Hypothalamus (tissue), 51 donors: Measurements from ENCODE around the gene DOCK10.

Experiments
- DNase-seq, 51 donors: peaks; one replicate each; lab custom pipeline; 2025; lab: John Stamatoyannopoulos, UW

The DOCK10 gene

DNA sequence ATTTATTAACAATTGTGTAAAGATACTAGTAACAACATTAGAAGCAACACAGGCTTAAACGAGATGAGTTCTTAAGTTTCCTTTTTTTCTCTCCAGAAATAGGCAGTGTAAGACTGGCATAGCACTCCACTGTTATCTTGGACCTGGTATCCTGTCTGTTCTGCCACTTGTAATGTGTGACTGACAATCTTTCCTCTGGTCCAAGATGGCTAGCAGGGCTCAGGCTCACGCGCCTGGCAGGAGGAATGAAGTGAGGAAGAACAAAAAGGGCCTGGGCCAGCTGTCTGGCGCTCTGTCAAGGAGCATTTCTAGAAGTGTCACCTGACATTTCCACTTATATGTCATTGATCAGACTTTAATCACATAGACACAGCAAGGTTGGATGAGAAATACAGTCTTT lies 294.5 kb downstream of the DOCK10 start:
- no peak for DNase-seq

DNA sequence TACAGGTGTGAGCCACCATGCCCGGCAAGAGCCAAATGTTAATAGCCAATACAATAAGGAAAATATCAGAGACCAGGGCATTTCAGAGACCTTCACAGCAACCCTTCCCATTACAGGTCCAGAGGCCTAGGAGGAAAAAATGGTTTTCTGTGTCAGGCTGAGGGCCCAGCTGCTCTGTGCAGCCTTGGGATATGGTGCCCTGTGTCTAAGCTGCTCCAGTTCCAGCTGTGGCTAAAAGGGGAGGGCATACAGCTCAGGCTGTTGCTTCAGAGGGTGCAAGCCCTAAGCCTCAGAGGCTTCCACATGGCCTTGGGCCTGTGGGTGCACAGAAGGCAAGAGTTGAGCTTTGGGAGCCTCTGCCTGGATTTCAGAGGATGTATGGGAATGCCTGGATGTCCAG lies 306.0 kb downstream of the DOCK10 start:
- no peak for DNase-seq

DNA sequence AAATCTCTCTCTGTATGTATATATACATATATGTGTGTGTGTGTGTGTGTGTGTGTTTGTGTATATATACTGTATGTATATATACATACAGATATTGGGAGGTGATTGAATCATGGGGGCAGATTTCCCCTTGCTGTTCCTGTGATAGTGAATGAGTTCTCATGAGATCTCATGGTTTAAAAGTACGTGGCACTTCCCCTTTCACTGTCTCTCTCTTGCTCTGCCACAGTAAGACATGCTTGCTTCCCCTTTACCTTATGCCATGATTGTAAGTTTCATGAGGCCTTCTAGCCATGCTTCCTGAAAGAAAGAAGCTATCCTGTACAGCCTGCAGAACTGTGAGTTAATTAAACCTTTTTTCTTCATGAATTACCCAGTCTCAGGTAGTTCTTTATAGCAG lies 307.3 kb downstream of the DOCK10 start:
- no peak for DNase-seq

DNA sequence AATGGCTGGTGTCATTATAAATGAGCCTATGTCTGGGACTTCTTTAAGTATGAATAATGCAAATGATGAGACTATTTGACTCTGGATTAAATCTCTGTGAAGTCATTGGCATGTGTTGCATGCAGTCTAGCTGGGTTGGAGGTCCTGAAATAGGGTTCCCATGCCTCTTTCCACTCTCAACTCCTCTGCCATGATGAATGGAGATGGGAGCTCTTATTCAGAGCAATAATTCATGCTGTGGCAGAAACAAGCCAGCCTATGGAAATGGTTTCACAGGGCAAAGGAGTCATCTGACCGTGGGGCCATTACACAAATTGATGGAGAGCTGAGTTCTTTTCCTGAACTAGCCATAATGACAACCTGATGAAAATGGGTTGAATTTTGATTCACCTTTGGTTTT lies 310.6 kb downstream of the DOCK10 start:
- no peak for DNase-seq

DNA sequence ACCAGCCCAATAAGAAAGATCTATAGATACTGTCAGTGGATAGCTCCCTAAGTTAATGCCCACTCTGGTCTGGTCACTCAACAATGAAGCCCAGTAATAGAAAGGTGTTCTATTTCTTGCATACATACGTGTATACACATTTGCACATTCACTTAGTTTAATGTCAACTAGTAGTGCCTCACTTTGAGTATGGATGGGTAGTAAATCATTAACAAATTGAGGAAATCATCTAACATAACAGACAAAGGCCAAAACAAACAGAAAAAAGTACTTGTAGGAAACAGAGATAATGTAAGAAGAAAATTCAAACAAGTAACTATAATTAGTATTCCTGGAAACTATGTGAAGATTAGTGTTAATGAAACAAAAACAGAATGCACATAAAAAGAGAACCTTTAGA lies 312.8 kb downstream of the DOCK10 start:
- DNase-seq, result no peak

DNA sequence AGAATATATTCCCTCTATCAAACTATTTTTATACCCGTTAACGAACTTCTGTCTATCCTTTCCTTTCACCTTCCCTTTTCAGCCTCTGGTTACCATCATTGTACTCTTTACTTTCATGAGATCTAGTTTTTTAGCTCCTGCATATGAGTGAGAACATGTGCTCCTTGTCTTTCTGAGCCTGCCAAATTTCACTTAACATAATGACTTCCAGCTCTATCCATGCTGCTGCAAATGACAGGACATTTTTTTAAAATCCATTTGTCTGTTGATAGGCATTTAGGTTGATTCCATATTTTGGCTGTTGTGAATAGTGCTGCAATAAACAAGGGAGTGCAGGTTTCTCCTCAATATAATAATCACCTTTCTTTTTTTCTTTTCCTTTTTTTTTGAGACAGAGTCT lies 317.9 kb downstream of the DOCK10 start:
- DNase-seq, result no peak

DNA sequence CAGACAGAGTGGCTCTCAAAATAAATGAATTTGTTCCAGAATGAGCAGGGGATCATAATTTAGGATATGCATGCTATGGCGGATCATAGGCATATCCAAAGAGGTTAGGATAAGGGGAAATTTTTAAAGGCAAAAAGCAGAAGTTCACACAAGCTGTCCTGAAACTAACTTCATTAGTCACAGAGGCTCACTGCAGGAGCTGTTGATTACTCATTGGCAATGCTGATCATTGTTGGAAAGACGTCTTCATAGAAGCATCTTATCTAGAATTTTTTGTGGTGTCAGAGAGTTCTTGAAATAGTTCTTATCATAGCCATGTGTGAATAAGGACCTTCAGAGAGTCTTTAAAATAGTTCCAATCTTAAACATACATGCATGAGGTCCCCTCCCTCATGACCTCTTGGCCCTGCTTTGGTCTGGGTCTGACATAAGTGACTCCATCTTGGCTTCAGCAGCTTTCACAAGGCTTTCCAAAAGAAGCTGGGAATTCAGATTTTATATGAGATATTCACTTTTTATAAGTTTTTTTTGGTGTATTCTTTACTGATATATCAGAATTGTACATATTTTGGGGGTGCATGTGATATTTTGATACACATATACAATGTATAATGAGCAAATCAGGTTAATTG lies 318.6 kb downstream of the DOCK10 start:
- DNase-seq, result no peak

DNA sequence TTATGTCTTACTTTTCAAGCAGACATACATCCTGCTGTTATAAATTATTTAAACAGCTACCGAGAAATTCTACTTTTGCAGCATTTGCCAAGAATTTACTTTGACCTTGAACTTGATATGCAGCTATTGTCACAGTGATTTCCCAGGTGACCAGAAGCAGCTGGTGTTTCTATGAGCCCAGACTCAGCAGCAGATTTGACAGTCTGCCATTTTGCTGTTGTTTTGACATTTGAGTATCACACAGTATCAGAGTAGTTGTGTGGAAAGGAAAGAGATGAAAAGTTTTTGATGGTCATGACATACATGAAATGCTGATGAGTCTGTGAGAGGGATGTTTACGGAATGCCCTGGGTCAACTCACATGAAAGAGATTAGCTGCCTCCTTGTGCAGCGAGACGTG lies 319.5 kb downstream of the DOCK10 start:
- no peak for DNase-seq

DNA sequence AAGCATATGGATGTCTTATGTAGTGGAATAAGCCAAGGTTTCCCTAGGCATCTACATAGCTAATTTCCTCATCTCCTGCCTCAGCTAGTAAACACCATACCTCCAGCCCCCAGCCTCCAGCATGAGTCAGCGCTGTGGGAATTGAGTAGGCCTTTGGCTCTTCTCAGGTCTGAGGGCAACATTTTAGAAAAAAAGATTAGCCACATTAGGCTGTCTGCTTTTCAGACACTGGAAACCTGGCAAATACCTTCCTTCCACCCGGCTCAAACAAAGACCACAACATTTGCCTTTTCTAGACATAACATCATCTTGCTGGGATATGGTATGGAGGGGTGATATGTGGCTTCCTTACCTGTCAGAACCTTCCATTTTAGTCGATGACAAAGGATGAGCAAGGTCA lies 320.0 kb downstream of the DOCK10 start:
- DNase-seq, result no peak

DNA sequence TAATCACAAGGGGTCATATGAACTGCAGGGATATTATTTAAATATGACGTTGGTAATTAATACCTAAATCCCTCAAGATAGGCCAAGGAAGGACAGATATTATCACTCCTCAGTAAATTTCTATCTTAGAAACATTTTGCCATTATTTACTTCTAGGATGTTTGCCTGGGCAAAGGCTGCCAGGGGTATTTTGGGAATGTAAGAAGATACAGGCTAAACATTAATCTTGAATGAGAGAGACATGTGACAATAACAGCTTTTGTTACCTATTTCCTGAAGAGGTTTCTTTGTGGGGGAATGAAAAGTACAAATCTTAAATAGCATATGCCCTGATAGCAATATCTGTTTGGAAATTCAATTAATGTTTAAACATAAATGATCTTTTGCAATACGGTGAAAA lies 325.3 kb downstream of the DOCK10 start:
- no peak for DNase-seq

DNA sequence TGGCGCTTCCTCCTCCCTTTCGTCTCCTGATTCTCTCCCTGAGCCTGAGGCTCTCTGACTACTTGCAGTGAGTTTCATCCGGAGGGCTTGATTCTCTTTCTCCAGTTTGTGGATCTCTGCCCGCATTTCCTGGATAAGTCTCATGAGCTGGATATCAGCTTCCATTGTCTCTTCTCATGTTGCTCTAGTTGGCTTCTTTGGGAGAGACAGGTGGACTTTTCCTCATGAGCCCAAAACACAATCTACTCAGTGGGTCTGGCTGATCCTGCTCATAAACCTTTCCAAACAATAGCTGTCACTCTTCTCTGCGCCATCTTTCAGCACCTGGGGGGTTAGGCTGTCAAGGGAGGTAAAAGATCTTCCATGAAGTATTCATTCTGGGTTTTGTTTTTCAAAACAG lies 326.1 kb downstream of the DOCK10 start, which contains the start of gene CCDC195:
Gene CCDC195 (minus strand): TSS at position 165 of the 400 bp plus-strand sequence. CDS start 0 bp downstream, at position 165.
- DNase-seq, result no peak
